K562 (cell line): ENCODE measurements around the gene FAM83F. TPM values are rescaled to one million over a fixed set of nuclear protein-coding genes. Genes with fewer than 3 reads are reported as not detected.

ENCODE experiments used
- ATAC-seq: fragments of 200-7000 bp; cut with Tn5 transposase; 3 replicates; pipeline ENCODE4 v1.9.1; 2020; ENCODE audit warnings: moderate library complexity
- BruUV-seq: library from RNA; stranded (reverse); fragments of 400-500 nt; replicated peaks from 2 replicates; lab custom pipeline; 2021; lab: Mats Ljungman, UMichigan
- CTCF ChIA-PET: fragments of 300-600 bp; formaldehyde crosslinking; extraction: SDS; loops from one replicate; lab custom pipeline; 2021; ENCODE audit warnings: low intra/inter-chr PET ratio; lab: Yijun Ruan, JAX
- POLR2A ChIA-PET: fragments of 300-600, 350-650 bp; sonication (Branson Sonifier 250); formaldehyde crosslinking; extraction: SDS; loops from one replicate; lab custom pipeline; 2021; ENCODE audit warnings: antibody characterized with exemption, inconsistent platforms; lab: Yijun Ruan, JAX
- DNase-seq, 4 experiments: peaks; one replicate each; pipeline versions ENCODE4 v3.0.0 to v3.0.0-alpha.2; 2011 to 2018; ENCODE audit warnings: low spot score in 3 of 4, mixed read lengths in 3 of 4; ENCODE audit errors: extremely low read depth in 1 of 4
- FAIRE-seq: peaks from 2 replicates; lab custom pipeline; 2011; peaks lifted over from hg19 to GRCh38; lab: Jason Lieb, UNC
- H2AFZ ChIP-seq: 2 replicates; pipeline ENCODE4 v1.6.0; 2011; ENCODE audit warnings: low read depth, low read length, control low read depth, inconsistent platforms
- H3K27ac ChIP-seq: fragments of 200-600 bp; 3 replicates; pipeline ENCODE4 v1.8.0; 2011; ENCODE audit warnings: low read depth, mild to moderate bottlenecking, control low read depth, inconsistent platforms, low read length, moderate library complexity, mixed read lengths; ENCODE audit errors: extremely low read depth
- H3K27me3 ChIP-seq, 2 experiments: fragments of 300-600 bp in 1 of 2; 2 replicates in 1 of 2; 3 replicates in 1 of 2; pipeline versions ENCODE4 v1.6.0 to v1.8.0; 2011; ENCODE audit warnings: inconsistent platforms in 2 of 2, low read length in 2 of 2, mild to moderate bottlenecking in 1 of 2, mixed read lengths in 1 of 2, moderate library complexity in 1 of 2; ENCODE audit not compliant: control insufficient read depth in 2 of 2, insufficient read depth in 2 of 2
- H3K36me3 ChIP-seq: fragments of 300-600 bp; 3 replicates; pipeline ENCODE4 v1.8.0; 2011; ENCODE audit warnings: mild to moderate bottlenecking, low read length, inconsistent platforms; ENCODE audit not compliant: control insufficient read depth, insufficient read depth
- H3K4me1 ChIP-seq, 2 experiments: fragments of 200-600 bp in 1 of 2; replicated peaks in 1 of 2; 2 replicates in 1 of 2; 3 replicates in 1 of 2; pipeline versions ENCODE4 v1.5.1 to v1.8.0; 2011; ENCODE audit warnings: inconsistent platforms in 2 of 2, low read length in 2 of 2, mild to moderate bottlenecking in 1 of 2, mixed read lengths in 1 of 2, moderate library complexity in 1 of 2; ENCODE audit not compliant: control insufficient read depth in 2 of 2, insufficient read depth in 2 of 2
- H3K4me2 ChIP-seq: 2 replicates; pipeline ENCODE4 v1.6.1; 2011; ENCODE audit warnings: low read length, control low read depth, inconsistent platforms, mixed read lengths; ENCODE audit not compliant: insufficient read depth
- H3K4me3 ChIP-seq: fragments of 200-600 bp; sonication (generic), shearing (Covaris generic); 2 replicates; pipeline ENCODE4 v1.5.1; 2016; ENCODE audit warnings: control low read depth, inconsistent platforms
- H3K79me2 ChIP-seq: fragments of 200-600 bp; 3 replicates; pipeline ENCODE4 v1.8.0; 2011; ENCODE audit warnings: low read length, inconsistent platforms; ENCODE audit not compliant: control insufficient read depth, insufficient read depth
- H3K9ac ChIP-seq, 2 experiments: 2 replicates each; pipeline versions ENCODE4 v1.6.0 to v1.6.1; 2011; ENCODE audit warnings: low read depth in 2 of 2, low read length in 2 of 2, control low read depth in 1 of 2, inconsistent platforms in 1 of 2, mild to moderate bottlenecking in 1 of 2, mixed read lengths in 1 of 2; ENCODE audit not compliant: insufficient read depth in 1 of 2
- H3K9me1 ChIP-seq: one replicate; pipeline ENCODE4 v1.6.0; 2011; ENCODE audit warnings: inconsistent platforms, mild to moderate bottlenecking, low read length, moderate library complexity; ENCODE audit not compliant: control insufficient read depth, insufficient read depth
- H3K9me3 ChIP-seq: replicated peaks from 2 replicates; pipeline ENCODE4 v1.5.1; 2011; ENCODE audit warnings: low read depth, low read length, inconsistent platforms; ENCODE audit not compliant: control insufficient read depth, insufficient read depth
- H4K20me1 ChIP-seq: replicated peaks from 2 replicates; pipeline ENCODE4 v1.6.1; 2011; ENCODE audit warnings: low read length, inconsistent platforms, mixed read lengths; ENCODE audit not compliant: control insufficient read depth, insufficient read depth
- HDAC6 ChIP-seq: IDR thresholded peaks from 2 replicates; pipeline ENCODE4 v1.6.1; 2012; ENCODE audit warnings: low read depth, mild to moderate bottlenecking, control low read depth, inconsistent platforms, low read length, moderate library complexity
- SMARCA5 ChIP-seq: fragments of 450-650 bp; IDR thresholded peaks from 2 replicates; pipeline ENCODE4 v1.6.1; 2016
- SP1 ChIP-seq: sonication (generic); formaldehyde crosslinking; IDR thresholded peaks from 2 replicates; pipeline ENCODE4 v1.8.1; 2022; ENCODE audit warnings: mild to moderate bottlenecking, missing genetic modification reagents
- ZC3H11A ChIP-seq: IDR thresholded peaks from 2 replicates; pipeline ENCODE4 v1.6.1; 2012; ENCODE audit warnings: low read depth, low read length, improper control_type of control experiment
- ZC3H4 ChIP-seq: sonication (generic); formaldehyde crosslinking; IDR thresholded peaks from 2 replicates; pipeline ENCODE4 v1.9.0; 2021; ENCODE audit warnings: missing genetic modification reagents, borderline replicate concordance
- ZNF133 ChIP-seq: fragments of 250-450 bp; sonication (Bioruptor Pico); IDR thresholded peaks from 2 replicates; pipeline ENCODE4 v1.4.0; 2020; ENCODE audit warnings: mild to moderate bottlenecking
- WGBS: fragments of 100-300 bp; shearing (Covaris generic); methylation state at CpG from one replicate; pipeline ENCODE4 v1.1.6; 2016; ENCODE audit warnings: low coverage, mixed read lengths; ENCODE audit not compliant: insufficient coverage; ENCODE audit errors: missing lambda C conversion rate; 5-methylcytosine and 5-hydroxymethylcytosine counted together
- in situ Hi-C: fragments of 300-500 bp; cut with MboI; formaldehyde crosslinking; loops from 4 replicates; pipeline ENCODE4 v1.15.0; 2018; ENCODE audit warnings: inconsistent platforms, mixed read lengths
- intact Hi-C: fragments of 100-400 bp; cut with micrococcal nuclease; formaldehyde crosslinking; loops from 2 replicates; pipeline ENCODE4 v1.14.2; 2022
- polyA plus RNA-seq, 8 experiments: library from polyadenylated mRNA; depleted of rRNA in 4 of 8; stranded (reverse) in 5 of 8; unstranded in 3 of 8; fragments of >200 nt; fragmentation: Nextera tagmentation in 2 of 8; fragmentation: Illumina TruSeq in 1 of 8; extraction: Ambion mirVana in 2 of 8; extraction: Trizol in 1 of 8; gene quantifications; 2 replicates each; pipeline versions ENCODE4 v1.2.1 to v1.2.3, GENCODE V29; 2011 to 2014; ENCODE audit warnings: inconsistent platforms in 1 of 8, missing spikeins in 1 of 8
- total RNA-seq, 7 experiments: library from RNA; depleted of rRNA in 6 of 7; stranded (reverse); fragments of >200 nt in 6 of 7; fragmentation: Illumina TruSeq in 2 of 7; extraction: Trizol in 2 of 7; gene quantifications; 2 replicates each; pipeline versions ENCODE4 v1.2.1 to v1.2.3, GENCODE V29; 2011 to 2021; ENCODE audit warnings: low replicate concordance in 1 of 7
- TF ChIP-seq, protein P1 (sequence below): fragments of 250-450 bp; sonication (Bioruptor Pico); IDR thresholded peaks from 2 replicates; pipeline ENCODE4 v1.8.0; 2021; ENCODE audit warnings: borderline replicate concordance, mild to moderate bottlenecking, moderate library complexity; ENCODE audit not compliant: poor library complexity, severe bottlenecking
- TF ChIP-seq, protein P2 (sequence below): fragments of 200-800 bp; sonication (Bioruptor generic); IDR thresholded peaks from 2 replicates; pipeline ENCODE4 v1.6.1; 2017; ENCODE audit warnings: missing genetic modification characterization, missing compliant biosample characterization
- TF ChIP-seq, protein P3 (sequence below), 2 experiments: fragments of 450-650 bp in 1 of 2; IDR thresholded peaks; 2 replicates each; pipeline ENCODE4 v1.6.1; 2011 to 2017; ENCODE audit warnings: low read depth in 2 of 2, antibody characterized with exemption in 1 of 2, borderline replicate concordance in 1 of 2, low read length in 1 of 2, mild to moderate bottlenecking in 1 of 2, mixed read lengths in 1 of 2; ENCODE audit not compliant: control insufficient read depth in 1 of 2
- TF ChIP-seq, protein P4 (sequence below): IDR thresholded peaks from 2 replicates; pipeline ENCODE4 v1.6.1; 2011; ENCODE audit not compliant: insufficient read length; ENCODE audit errors: extremely low read depth

FAM83F gene
- total and polyA plus RNA-seq, 9 of the 15 experiments (the other 6 are each of a cell fraction or from before 2014, with no cell fraction given), result under 0.01 to 0.13 (median 0.04) TPM; not detected in 1

DNA sequence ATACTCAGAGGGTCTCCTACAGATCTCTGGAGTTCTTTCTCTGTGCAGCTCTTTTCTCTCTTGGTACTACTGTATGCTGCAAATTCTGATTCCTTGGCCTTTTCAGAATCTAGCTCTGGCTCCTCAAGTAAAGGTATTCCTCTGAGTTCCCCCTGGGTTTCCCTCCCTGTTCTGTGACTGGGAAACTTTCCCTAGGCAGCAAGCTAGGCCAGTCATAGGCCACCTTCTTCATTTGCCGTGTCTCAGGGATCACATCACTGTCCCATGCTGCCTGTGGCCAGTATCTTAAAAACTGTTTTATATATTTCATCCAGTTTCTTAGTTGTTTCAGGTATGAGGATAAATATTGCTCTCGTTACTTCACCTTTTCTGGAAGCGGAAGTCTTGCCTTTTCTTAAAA lies 71.2 kb downstream of the FAM83F start (continued):
- TF ChIP-seq, protein P1, sequence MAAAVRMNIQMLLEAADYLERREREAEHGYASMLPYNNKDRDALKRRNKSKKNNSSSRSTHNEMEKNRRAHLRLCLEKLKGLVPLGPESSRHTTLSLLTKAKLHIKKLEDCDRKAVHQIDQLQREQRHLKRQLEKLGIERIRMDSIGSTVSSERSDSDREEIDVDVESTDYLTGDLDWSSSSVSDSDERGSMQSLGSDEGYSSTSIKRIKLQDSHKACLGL (CRISPR knock-in tag), result no peak
- no peak for TF ChIP-seq HDAC6

DNA sequence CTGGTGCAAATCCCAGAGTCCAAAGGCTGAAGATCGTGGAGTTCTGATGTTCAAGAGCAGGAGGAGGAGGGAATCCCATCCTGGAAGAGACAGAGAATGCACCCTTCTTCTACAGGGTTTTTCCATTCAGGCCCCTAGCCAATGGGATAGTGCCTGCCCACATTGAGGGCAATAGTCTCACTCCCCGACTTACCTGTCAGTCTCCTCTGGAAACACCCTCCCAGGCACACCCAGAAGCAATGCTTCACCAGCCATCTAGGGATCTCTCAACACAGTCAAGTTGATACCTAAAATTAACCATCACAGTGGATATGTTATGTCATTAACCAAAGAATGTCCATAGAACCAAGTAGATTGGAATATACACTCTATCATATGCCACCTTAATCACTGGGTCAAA lies 72.9 kb downstream of the FAM83F start:
- POLR2A ChIA-PET, result interaction anchor here (1.0 to 2.0 kb wide), 2 partner anchors 16 to 56 kb away, joined by 3 to 4 read pairs; no protein-coding TSS in a partner anchor
- Histone ChIP-seq H3K27me3 (no peaks in the 10 kb centered on the region), H3K9me3 (no peaks in the 10 kb centered on the region), H3K79me2 (peaks cover 8% of the 10 kb centered on the region; the same call in 2 of the 3 replicates), H3K27ac (no peak overlapping the region), H3K4me3 (no peak overlapping the region), H2AFZ (no peak overlapping the region), H4K20me1 (peaks cover 3% of the 10 kb centered on the region; the same call in 1 of the 2 replicates), H3K4me2 (no peak overlapping the region), H3K36me3 (no peaks in the 10 kb centered on the region), H3K9ac (no peak overlapping the region), H3K4me1 (no peaks in the 10 kb centered on the region; a peak in 3 of 5 replicates), H3K9me1 (no peaks in the 10 kb centered on the region)
- ATAC-seq (no peak), FAIRE-seq (no peak), DNase-seq (no peak)
- CTCF ChIA-PET, result no interaction called here
- TF ChIP-seq ZNF133 (CRISPR knock-in tag), result no peak
- no peak for TF ChIP-seq ZC3H11A
- TF ChIP-seq SMARCA5, result no peak
- TF ChIP-seq, protein P2, sequence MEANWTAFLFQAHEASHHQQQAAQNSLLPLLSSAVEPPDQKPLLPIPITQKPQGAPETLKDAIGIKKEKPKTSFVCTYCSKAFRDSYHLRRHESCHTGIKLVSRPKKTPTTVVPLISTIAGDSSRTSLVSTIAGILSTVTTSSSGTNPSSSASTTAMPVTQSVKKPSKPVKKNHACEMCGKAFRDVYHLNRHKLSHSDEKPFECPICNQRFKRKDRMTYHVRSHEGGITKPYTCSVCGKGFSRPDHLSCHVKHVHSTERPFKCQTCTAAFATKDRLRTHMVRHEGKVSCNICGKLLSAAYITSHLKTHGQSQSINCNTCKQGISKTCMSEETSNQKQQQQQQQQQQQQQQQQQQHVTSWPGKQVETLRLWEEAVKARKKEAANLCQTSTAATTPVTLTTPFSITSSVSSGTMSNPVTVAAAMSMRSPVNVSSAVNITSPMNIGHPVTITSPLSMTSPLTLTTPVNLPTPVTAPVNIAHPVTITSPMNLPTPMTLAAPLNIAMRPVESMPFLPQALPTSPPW (CRISPR knock-in tag), result no peak
- TF ChIP-seq SP1 (CRISPR knock-in tag), result no peak
- TF ChIP-seq ZC3H4 (CRISPR knock-in tag), result no peak
- TF ChIP-seq, protein P3, sequence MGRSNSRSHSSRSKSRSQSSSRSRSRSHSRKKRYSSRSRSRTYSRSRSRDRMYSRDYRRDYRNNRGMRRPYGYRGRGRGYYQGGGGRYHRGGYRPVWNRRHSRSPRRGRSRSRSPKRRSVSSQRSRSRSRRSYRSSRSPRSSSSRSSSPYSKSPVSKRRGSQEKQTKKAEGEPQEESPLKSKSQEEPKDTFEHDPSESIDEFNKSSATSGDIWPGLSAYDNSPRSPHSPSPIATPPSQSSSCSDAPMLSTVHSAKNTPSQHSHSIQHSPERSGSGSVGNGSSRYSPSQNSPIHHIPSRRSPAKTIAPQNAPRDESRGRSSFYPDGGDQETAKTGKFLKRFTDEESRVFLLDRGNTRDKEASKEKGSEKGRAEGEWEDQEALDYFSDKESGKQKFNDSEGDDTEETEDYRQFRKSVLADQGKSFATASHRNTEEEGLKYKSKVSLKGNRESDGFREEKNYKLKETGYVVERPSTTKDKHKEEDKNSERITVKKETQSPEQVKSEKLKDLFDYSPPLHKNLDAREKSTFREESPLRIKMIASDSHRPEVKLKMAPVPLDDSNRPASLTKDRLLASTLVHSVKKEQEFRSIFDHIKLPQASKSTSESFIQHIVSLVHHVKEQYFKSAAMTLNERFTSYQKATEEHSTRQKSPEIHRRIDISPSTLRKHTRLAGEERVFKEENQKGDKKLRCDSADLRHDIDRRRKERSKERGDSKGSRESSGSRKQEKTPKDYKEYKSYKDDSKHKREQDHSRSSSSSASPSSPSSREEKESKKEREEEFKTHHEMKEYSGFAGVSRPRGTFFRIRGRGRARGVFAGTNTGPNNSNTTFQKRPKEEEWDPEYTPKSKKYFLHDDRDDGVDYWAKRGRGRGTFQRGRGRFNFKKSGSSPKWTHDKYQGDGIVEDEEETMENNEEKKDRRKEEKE (IDR thresholded peaks at IDR 0.05; ENCODE audit: borderline replicate concordance in 1 of 2, control insufficient read depth in 1 of 2, low read depth in 2 of 2, low read length in 1 of 2), result no peak
- TF ChIP-seq, protein P4, sequence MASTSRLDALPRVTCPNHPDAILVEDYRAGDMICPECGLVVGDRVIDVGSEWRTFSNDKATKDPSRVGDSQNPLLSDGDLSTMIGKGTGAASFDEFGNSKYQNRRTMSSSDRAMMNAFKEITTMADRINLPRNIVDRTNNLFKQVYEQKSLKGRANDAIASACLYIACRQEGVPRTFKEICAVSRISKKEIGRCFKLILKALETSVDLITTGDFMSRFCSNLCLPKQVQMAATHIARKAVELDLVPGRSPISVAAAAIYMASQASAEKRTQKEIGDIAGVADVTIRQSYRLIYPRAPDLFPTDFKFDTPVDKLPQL, result no peak
- intact Hi-C loops (no loop called here), in situ Hi-C loops (no loop called here)
- 54% methylated on average over 2 of the region's 2 CpGs for whole genome bisulfite sequencing
- BruUV-seq, result no TSS peak
